Raji (cell line): ENCODE data around the gene GLYR1.

Experiments
- POLR2A ChIP-seq: IDR thresholded peaks from 2 replicates; pipeline ENCODE4 v1.6.1; 2011; ENCODE audit warnings: low read depth, low read length, control low read depth; ENCODE audit not compliant: insufficient read depth

GLYR1 gene

GRCh38 chr16:4760221-4760910 lies 86.7 kb downstream of the GLYR1 start:
- TF ChIP-seq POLR2A = no peak

GRCh38 chr16:4755687-4756086 lies 91.4 kb downstream of the GLYR1 start:
- TF ChIP-seq POLR2A = no peak

GRCh38 chr16:4754865-4755264 lies 92.2 kb downstream of the GLYR1 start:
- no peak for TF ChIP-seq POLR2A

DNA sequence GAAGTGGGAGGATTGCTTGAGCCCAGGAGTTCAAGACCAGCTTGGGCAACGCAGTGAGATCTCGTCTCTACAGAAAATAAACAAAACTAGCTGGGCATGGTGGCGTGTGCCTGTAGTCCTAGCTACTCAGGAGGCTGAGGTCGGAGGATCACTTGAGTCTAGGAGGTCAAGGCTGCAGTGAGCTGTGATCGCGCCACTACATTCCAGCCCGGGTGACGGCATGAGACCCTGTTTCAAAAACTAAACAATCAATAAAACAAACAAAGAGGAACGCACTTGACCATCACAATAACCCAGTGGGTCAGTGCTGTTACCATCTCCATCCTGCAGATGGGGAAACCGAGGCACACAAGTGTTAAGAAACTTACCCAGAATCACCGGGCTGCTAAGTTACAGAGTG lies 93.9 kb downstream of the GLYR1 start:
- no peak for TF ChIP-seq POLR2A
